HG03108 (cell line): ENCODE results near the gene CYB5R3.
"Not testable (repeated sequence)": the region's sequence is repeated elsewhere in the genome, so short reads cannot be mapped to it uniquely, and the experiment has no call there.

Experiments used
- ATAC-seq: cut with Tn5 transposase; IDR thresholded peaks from one replicate; pipeline ENCODE4 v1.9.1; 2021; ENCODE audit warnings: moderate library complexity; ENCODE audit not compliant: unreplicated experiment

Gene CYB5R3

DNA sequence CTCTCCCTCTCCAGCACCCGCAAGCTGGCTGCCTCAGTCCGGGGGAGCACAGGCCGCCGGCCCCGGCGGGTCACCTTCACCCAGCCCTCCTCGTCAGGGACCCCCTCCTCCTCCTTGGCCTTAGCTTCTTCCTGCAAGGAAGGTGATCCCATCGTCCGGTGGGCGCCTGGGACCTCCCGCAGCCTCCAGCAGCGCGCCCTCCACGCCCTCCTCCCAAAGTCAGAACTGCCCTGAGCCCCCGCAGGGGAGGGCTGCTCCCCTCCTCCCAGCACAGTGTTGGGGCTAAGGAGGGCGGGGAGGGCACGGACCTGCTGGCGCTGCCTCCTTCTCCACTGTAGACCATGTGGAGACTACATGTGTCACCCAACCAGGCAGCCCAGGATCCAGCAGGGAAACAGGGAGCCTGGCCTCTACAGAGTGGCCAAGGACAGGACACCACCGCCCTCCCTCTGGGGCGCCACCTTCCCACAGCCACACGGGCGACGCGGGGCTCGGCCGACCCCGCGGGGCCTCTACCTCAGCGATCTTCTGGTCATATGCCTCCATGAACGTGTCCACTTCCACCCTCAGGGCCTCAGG lies 73.1 kb downstream of the CYB5R3 start:
- not testable (repeated sequence) for ATAC-seq

DNA sequence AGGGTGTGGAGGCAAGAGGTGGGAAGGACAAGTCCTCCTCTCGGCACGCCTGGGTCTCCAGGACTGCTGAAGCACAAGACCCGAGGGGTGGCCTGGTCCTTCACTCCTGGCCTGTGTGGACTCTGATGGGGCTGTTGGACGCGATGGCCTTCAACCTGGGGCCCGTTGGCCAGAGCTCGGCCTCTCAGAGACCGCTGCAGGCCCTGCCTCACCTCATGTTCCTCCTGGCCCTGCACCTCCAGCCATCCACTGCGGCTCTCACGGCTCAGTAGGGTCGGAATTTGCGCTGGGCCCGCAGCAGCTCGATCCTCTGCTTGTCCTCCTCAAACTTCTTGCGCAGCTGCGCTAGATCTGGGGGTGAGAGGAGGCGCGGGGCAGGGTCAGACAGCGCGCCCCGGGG lies 74.7 kb downstream of the CYB5R3 start:
- not testable (repeated sequence) for ATAC-seq

DNA sequence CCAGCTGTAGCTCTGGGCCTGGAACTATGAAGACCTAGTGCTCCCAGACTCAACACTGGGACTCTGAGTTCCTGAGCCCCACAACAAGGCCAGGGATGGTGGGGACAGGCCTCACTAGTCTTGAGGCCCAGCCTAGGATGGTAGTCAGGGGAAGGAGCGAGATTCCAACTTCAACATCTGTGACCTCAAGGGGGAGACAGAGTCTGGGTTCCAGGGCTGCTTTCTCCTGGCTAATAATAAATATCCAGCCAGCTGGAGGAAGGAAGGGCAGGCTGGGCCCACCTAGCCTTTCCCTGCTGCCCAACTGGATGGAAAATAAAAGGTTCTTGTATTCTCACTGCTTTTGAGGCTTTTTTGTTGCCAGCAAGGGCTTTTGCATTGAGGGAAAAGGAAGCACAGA lies 75.1 kb downstream of the CYB5R3 start:
- not testable (repeated sequence) for ATAC-seq

DNA sequence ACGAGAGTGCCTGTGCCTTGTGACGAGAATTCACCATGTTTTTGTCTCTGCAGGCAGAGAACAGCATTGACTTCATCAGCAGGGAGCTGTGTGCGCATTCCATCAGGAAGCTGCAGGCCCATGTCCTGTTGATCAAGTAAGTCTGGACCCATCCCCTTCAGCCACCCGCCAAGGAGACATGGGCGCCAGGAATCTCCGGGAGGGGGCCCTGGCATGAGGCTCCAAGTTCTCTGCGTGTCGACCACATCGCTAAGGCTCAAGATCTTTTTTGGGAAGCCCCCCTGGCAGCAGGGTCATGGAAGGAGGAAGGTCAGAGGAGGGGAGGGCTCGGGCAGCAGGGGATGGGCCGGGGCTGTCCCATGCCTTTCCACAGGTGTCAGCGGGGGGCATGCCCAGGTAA lies 78.1 kb downstream of the CYB5R3 start:
- not testable (repeated sequence) for ATAC-seq

DNA sequence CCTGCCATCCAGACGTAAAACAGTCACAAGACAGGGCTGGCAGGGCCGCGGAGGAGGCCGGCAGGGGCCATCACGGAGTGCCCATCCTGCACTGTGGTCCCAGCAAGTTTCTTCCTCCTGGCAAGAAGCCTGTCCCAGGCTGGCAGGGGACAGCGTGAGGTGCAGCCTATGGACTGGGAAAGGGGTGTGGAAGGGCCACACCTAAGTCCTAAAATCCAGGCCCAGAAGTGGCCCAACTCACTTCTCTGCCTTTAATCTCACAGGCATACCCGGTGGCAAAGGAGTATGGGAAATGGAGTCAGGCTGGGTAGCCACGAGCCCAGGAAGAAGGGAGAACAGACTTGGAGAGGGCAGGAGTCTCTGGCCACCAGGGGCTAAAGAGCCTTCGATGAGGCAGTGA lies 78.6 kb downstream of the CYB5R3 start:
- ATAC-seq: not testable (repeated sequence)

DNA sequence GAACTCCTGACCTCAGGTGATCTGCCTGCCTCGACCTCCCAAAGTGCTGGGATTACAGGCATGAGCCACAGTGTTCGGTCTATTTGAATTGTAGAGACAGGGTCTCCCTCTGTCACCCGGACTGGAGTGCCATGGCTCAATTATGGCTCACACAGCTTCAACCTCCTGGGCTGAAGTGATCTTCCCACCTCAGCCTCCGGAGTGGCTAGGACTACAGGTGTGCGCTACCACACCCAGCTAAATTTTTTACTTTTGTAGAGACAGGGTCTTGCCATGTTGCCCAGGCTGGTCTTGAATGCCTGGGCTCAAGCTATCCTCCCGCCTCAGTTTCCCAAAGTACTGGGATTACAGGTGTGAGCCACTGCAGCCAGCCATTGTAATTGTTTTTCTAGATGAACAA lies 81.2 kb downstream of the CYB5R3 start:
- ATAC-seq: not testable (repeated sequence)
